GM19240 (cell line): ENCODE measurements around the gene GPC3.
"Not testable (repeated sequence)": the region's sequence is repeated elsewhere in the genome, so short reads cannot be mapped to it uniquely, and the experiment has no call there.

Experiments
- DNase-seq: peaks from one replicate; pipeline ENCODE4 v3.0.0; 2011; ENCODE audit warnings: low spot score; ENCODE audit not compliant: insufficient read length

GPC3 gene

DNA sequence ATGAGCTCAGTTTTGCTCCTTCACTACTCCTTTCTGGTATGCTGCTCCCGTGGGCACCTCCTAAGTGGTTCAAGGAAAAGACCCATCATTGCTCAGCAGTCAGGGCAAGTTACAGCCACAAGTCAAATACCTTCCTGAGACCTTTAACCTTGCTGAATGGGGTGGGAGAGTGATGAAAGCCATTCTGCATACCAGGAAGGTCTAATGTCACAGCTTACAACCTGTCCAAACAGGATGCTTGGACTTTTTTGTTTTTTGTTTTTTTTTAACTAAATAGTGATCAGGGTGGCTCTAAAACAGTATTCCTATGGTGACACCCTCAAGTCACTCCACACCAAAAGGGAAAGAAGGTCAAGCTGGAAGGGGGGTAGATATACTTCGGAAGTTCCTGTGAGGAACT lies 93.1 kb downstream of the GPC3 start:
- DNase-seq, result no peak

DNA sequence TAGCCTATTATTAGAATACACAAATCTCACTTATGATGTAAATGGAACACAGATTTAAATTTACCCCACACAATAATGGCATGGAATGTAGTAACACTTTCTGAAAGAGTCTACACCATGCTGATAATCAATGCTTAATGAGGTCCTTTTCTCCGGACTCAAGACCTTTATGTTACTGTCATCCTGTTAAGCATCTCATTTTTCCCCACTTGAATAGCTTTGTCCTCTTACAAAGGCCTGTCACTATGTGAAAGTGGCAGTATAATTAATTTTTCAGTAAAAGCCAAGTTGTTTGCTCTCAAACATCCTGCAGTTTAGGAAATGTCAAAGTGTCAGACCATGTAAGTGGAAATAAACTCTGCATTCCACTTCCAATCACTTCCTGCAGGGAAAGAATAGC lies 96.4 kb downstream of the GPC3 start:
- DNase-seq, result no peak

GRCh38 chrX:133888084-133888483 lies 97.3 kb downstream of the GPC3 start:
- not testable (repeated sequence) for DNase-seq

DNA sequence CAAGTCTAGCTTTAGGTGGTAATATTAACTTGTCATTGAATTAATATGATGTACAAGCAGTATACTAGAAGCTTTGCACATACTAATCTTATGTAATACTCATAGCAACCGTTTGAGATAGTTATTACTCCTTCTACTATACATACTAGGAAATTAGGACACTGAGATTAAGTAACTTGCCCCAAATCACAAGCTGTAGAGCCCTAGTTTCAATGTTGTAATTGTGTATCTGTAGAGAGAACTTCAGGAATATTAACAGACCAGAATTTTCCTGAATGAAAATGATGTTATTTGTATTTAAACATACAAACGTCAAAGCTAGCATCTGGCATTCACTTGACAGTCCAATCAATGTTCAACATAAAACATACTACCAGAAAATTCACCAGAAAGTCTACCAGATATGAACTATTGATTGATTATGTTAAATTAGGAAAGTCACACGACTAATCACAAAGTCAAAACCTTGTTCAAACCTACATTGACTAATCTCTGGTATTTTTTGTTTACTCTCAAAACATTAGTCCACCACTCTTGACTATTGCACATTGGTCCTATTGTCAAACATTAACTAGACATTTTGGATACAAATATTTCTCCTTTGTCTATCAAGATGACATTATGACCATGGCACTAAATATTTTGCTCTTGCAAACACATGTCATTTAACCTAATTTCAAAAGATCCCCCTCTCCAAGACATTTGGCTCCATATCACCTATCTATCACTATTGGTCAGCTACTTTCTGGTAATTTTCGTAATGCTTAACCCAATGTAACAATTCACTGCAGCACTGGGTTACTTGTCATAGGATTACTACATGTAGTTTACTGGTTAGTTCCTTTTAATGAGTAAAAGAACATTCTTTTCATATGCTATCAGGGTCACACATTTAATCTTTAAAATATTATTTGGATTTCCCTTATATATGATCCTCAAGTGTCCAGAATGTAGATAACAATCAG lies 100.7 kb downstream of the GPC3 start:
- DNase-seq, result no peak

- no peak for DNase-seq
These were observed 103.5 kb downstream of the GPC3 start for GRCh38 chrX:133881893-133882292.

DNA sequence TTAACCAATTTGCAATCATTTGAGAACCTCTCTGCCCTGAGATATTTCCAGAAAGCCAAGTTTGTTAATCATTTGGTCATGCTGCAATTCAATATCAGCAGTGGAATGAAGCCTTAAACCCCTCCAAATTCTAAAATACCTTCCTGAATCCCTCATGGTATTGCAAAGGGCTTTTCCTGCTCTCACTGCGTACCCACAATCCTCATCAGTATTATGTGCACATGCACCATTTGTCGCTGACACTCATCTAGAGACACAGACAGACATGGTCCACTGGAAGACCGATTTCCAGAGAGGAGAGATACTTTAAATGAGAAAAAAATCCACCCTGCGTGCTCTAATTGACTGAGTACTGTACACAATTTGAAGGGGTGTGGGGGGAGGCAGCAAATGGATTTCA lies 104.4 kb downstream of the GPC3 start:
- DNase-seq, result no peak

GRCh38 chrX:133880032-133880443 lies 105.4 kb downstream of the GPC3 start:
- DNase-seq, result no peak

GRCh38 chrX:133878710-133879109 lies 106.7 kb downstream of the GPC3 start:
- no peak for DNase-seq

DNA sequence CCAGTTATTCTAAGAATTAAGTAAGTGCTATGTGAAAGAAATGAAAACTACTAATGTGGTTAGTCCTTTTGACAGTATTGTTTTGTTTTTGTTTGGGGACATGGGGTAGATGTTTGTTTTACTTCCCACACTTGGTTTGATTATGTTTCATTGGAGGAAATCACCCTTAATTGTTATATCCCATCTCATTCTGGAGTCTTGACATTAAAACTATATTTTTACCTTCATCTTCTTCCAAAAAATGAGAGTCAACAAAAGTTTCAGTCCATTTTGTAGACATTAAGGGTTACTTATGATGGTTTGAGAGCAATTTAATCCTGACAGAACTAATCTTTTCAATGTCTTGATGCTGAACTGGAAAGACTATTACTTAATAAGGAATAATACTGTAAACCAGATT lies 108.7 kb downstream of the GPC3 start:
- no peak for DNase-seq

DNA sequence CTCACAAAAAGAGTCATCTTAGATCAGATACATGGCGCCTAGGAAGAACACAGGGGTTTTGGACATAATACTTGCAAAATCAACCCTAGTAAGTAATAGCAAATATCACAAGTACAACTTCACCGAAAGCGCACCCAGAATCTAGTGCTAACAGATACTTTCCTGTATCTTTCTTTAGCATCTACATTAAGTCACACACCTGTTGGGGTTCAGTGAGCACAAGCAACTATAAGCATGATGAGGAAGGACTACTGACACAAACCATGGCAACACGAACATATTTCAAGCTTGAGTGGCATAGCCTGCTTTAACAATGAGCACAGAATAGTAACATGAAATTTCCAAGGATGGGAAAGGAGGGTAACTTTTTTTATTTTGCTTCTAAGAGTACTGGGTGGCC lies 116.1 kb downstream of the GPC3 start:
- no peak for DNase-seq

DNA sequence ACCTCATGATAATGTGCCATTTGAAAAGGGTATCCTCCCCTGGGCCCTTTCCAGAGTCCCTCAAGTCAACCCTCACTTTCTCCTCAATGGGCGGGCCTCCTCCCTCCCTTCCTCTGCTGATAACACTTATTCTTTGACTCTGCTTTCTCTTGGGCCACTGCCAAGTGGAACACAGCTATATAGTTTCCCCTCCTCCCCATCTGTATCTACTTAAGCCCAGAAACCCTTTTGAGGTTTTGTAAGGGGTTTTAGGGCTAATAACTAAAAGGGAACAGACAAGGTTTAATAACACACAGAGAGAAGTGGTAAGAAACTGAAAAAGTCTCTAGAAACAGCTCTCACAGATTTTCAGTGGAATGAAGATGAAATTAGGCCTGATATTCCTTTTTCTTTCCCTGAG lies 116.7 kb downstream of the GPC3 start:
- DNase-seq, result no peak

GRCh38 chrX:133868250-133868649 lies 117.1 kb downstream of the GPC3 start:
- DNase-seq, result no peak

DNA sequence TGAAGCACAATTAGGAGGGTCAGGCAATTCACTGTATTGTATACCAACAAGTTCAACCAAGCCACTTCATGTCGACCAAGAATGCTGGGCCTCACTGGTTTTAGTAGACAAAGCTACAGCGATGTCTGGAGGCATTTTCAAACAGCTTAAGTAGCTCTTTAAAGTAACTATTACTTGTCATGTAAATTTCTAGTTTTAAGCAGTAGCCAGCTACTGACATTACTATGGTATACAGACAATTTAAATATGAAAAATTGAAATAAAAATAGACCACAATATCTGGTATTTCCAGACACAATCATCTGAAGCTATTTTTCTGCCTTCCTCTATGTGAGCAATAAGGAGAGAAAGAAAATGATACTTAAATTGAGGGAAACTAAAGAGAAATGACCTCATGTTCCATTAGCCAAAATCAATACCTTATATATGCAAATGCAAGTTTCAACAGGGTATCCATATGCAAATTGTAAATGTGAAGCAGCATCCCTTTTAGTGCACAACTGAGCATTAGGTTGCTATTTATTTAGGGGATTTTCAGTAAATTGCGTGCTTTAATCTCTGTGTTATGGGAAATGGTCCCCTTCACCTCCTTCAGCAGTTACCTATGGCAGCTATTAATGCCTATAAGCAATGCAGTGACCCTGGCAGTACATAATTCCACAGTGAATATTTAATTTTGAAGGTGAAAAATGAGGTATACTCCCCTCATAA lies 119.5 kb downstream of the GPC3 start:
- DNase-seq, result no peak

DNA sequence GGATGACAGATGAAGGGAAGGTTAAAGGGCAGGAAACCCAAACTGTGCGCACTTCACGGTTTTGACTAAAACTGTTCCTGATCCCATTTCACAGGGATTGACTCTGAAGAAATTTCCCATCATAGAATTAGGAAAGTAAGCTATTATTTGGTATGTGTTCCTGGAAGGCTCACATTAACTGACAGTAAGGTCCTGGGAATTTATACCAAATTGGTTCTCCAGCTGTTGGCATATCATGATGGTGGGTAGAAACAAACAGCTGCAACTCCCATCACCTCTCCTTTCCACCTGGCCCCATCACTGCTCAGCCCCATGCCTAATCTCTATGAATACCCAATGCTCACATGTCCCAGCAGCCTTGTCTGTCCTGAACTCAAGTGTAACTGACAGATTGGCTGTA lies 121.2 kb downstream of the GPC3 start:
- no peak for DNase-seq

DNA sequence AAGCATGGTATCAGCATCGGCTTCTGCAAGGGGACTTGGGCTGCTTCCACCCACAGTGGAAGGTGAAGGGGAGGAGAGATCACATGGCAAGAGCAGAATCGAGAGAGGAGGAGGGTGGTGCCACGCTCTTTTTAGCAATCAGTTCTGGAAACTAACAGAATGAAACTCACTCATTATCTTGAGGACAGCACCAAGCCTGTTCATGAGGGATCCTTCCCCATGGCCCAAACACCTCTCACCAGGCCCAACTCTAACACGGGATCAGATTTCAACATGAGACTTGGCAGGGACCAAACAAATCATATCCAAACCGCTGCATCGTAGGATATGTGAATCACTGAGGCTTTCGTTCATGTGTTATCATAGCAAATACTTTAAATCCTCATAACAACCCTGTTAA lies 125.5 kb downstream of the GPC3 start:
- no peak for DNase-seq

DNA sequence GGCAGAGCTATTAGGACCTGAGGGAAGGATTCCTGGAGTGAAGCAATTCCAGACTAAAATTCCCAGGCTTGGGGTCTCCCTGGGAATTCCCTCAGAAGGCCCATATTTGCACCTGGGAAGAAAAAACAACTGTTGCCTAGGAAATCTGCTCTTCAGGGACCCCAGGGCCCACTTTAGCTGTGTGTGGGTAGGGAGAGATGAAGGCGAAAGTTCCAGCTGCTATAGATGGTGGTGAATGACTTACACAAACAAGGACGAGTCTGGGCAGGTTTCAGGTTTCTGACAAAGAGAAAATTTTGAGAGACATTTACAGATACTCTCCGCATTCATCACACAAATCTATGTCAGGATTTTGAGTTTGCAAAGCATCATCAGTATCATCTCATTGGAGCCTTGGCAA lies 126.1 kb downstream of the GPC3 start:
- DNase-seq, result no peak

GRCh38 chrX:133857640-133858269 lies 127.6 kb downstream of the GPC3 start:
- no peak for DNase-seq

DNA sequence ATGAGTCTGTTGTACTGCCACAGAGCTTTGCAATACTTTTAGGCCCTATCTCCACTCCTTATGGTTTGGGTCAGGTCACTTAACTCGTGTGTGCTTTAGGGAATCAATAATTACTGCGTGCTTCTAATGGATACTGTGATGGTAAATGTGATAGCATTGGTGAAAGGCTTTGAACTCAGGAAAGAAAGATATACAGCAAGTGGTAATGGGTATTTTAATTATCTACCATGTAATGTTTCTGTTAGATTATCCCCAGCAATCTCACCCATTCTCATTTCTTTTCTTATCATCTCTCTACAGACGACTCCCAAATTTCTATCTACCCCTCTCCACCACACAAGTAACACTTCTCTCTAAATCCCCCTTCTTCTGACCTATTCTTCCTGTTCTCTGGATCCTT lies 128.6 kb downstream of the GPC3 start:
- no peak for DNase-seq

DNA sequence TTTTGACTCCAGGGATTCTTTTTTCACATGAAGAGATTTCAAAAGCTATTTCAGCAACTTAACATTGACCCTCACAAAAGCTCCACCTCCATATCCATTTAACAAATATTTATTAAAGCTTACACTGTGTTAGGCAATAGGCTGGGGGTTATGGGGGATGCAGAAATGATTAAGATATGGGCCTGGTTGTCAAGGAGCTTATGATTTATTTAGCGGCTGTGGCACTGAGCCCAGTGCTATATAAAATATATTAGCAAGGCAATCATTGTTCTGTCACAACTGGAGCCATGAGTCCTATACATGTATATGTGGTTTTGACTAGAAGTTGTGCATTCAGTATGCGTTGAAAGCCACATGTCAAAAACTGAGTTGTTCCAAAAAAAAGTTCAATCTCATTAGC lies 131.1 kb downstream of the GPC3 start:
- no peak for DNase-seq

DNA sequence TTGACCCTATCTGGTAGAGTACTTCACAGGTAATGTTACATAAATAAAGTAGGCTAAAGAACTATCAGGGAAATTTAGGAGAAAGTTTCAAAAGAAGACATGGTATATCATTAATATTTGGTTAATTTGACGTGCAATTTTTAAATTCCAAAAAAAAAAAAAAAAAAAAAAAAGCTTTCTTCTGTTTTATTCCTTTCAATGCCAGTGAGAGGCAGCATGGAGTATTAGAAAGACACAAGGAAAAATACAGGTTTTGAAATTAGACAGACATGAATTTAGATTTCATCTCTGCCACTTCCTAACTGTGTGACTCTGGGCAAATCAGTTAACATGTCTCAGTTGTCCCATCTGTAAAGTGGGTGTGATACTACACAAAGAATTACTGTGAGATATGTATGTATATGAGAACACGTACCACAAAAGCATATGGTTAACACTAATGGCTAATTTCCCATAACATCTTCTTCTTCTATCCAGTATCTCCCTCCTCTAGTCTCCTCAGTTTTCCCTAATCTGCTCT lies 132.5 kb downstream of the GPC3 start:
- no peak for DNase-seq

DNA sequence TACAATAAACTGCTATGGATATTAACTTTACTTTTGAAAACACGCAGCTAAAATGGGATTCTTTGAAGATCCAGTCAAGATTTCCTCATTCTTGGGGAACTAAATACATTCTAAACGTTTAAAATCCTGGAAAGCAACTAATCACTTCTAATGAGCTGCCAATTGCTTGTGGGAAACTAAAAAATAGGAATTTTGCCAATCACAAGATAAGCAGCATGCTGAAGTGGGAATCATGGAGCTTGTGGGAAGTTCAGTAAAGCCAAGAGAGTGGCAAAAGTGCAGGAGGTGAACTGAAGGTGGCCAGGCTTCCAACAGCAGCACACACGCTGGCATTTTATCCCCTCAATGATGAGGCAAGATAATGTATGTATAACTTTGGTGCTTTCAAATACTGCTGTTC lies 133.0 kb downstream of the GPC3 start:
- no peak for DNase-seq

GRCh38 chrX:133850399-133850798 lies 135.0 kb downstream of the GPC3 start:
- DNase-seq, result no peak
